Measurements from ENCODE around the gene MTHFS. TPM values are rescaled to one million over a fixed set of nuclear protein-coding genes. Genes with fewer than 3 reads are reported as not detected.

MTHFS gene
- total and polyA plus RNA-seq, 10 donors, result 11.7 to 54.2 (median 30.0) TPM

- Histone ChIP-seq H3K4me1 (peaks cover 4 to 66% (median 29%) of the 10 kb centered on the region in 6 donors), H3K36me3 (peaks cover 0 to 15% (median 0%) of the 10 kb centered on the region in 6 donors), H3K27ac (peak overlapping the region; percentile 94 to 99 (median 98)), H3K27me3 (replicated peaks in 1 of 7) (no peaks in the 10 kb centered on the region), H3K4me3 (peak overlapping the region; percentile 52 to 91 (median 71)), H3K9me3 (no peaks in the 10 kb centered on the region)
- TF ChIP-seq CTCF (IDR thresholded peaks at IDR 0.05 in 8 of 11, conservative IDR thresholded peaks at IDR 0.05 in 3 of 11), result no peak
- no peak for TF ChIP-seq POLR2AphosphoS5 (IDR thresholded peaks at IDR 0.05)
- no peak for TF ChIP-seq POLR2A (IDR thresholded peaks at IDR 0.05)
- 12 to 22% (median 13%) methylated on average over 10 of the region's 10 CpGs for WGBS, 5 donors
- intact Hi-C loops (cut with DNase I; ENCODE audit: low total_unique reads), result no loop called here
- no peak for DNase-seq
Measured at GRCh38 chr15:79896131-79896633, 632 bp downstream of the MTHFS start.

GRCh38 chr15:79887054-79887930 lies 9.5 kb downstream of the MTHFS start:
- WGBS, 5 donors, result 88 to 93% (median 92%) methylated on average over 10 of the region's 10 CpGs
- Histone ChIP-seq H3K27ac (peak overlapping the region in 3 of 8 donors; percentile 6 to 49 (median 19)), H3K36me3 (peaks cover 0 to 85% (median 35%) of the 10 kb centered on the region in 6 donors)

GRCh38 chr15:79886124-79886523 lies 10.7 kb downstream of the MTHFS start:
- intact Hi-C loops (cut with DNase I; ENCODE audit: low total_unique reads), result loop anchor here (10.0 kb wide), 1 partner anchor 109 kb away; no protein-coding TSS in a partner anchor
- no peaks in the 10 kb centered on the region for H3K9me3 ChIP-seq
- H3K4me1 ChIP-seq, result peaks cover 0 to 25% (median 8%) of the 10 kb centered on the region in 6 donors
- no peak for TF ChIP-seq CTCF (IDR thresholded peaks at IDR 0.05 in 8 of 11, conservative IDR thresholded peaks at IDR 0.05 in 3 of 11)
- TF ChIP-seq POLR2AphosphoS5 (IDR thresholded peaks at IDR 0.05), result no peak
- no peak overlapping the region for H3K4me3 ChIP-seq
- WGBS, 5 donors, result 85 to 95% (median 91%) methylated on average over 3 of the region's 3 CpGs
- H3K27ac ChIP-seq, result no peak overlapping the region
- H3K27me3 ChIP-seq (replicated peaks in 1 of 7), result no peaks in the 10 kb centered on the region
- peaks cover 0 to 93% (median 43%) of the 10 kb centered on the region in 6 donors for H3K36me3 ChIP-seq
- no peak for DNase-seq

More at GRCh38 chr15:79887054-79887930, 9.5 kb downstream of the MTHFS start:
- Histone ChIP-seq H3K27me3 (replicated peaks in 1 of 7) (no peaks in the 10 kb centered on the region), H3K4me3 (no peak overlapping the region), H3K9me3 (no peaks in the 10 kb centered on the region), H3K4me1 (peaks cover 0 to 22% (median 0%) of the 10 kb centered on the region in 6 donors)
- no peak for TF ChIP-seq POLR2AphosphoS5 (IDR thresholded peaks at IDR 0.05)
- TF ChIP-seq CTCF (IDR thresholded peaks at IDR 0.05 in 8 of 11, conservative IDR thresholded peaks at IDR 0.05 in 3 of 11), result no peak
- TF ChIP-seq POLR2A (IDR thresholded peaks at IDR 0.05), result no peak
- intact Hi-C loops (cut with DNase I; ENCODE audit: low total_unique reads), result loop anchor here (10.0 kb wide), 1 partner anchor 108 kb away; no protein-coding TSS in a partner anchor
- DNase-seq, result no peak

- TF ChIP-seq POLR2AphosphoS5 (IDR thresholded peaks at IDR 0.05), result no peak
- TF ChIP-seq POLR2A (IDR thresholded peaks at IDR 0.05), result no peak
- no peak for TF ChIP-seq CTCF (IDR thresholded peaks at IDR 0.05 in 8 of 11, conservative IDR thresholded peaks at IDR 0.05 in 3 of 11)
- no peak overlapping the region for H3K4me3 ChIP-seq
- WGBS, 5 donors, result 94 to 100% (median 98%) methylated on average over 2 of the region's 2 CpGs
- H3K27ac ChIP-seq, result no peak overlapping the region
- H3K4me1 ChIP-seq, result peaks cover 0 to 19% (median 8%) of the 10 kb centered on the region in 6 donors
- peaks cover 0 to 100% (median 60%) of the 10 kb centered on the region in 6 donors for H3K36me3 ChIP-seq
- intact Hi-C loops (cut with DNase I; ENCODE audit: low total_unique reads), result loop anchor here (10.0 kb wide), 1 partner anchor 111 kb away; no protein-coding TSS in a partner anchor
- H3K9me3 ChIP-seq, result peaks cover 1 to 17% (median 10%) of the 10 kb centered on the region in 8 donors
- DNase-seq, result no peak
- no peaks in the 10 kb centered on the region for H3K27me3 ChIP-seq (replicated peaks in 1 of 7)
Measured at GRCh38 chr15:79884204-79884596, 12.6 kb downstream of the MTHFS start.

All from spleen (tissue), 11 donors.